K562 (cell line): Measurements from ENCODE around the gene BTD. TPM values are rescaled to one million over a fixed set of nuclear protein-coding genes. Genes with fewer than 3 reads are reported as not detected.

Experiments
- HSF4 ChIP-seq: fragments of 250-450 bp; sonication (Bioruptor Pico); IDR thresholded peaks from 2 replicates; pipeline ENCODE4 v2.1.2; 2022; ENCODE audit warnings: mild to moderate bottlenecking, moderate library complexity, borderline replicate concordance
- NR2C2 ChIP-seq, 2 experiments: fragments of 200-800 bp in 1 of 2; sonication (Bioruptor generic) in 1 of 2; sonication (generic) in 1 of 2; formaldehyde crosslinking in 1 of 2; IDR thresholded peaks; 2 replicates each; pipeline versions ENCODE4 v1.6.1 to v1.8.0; 2016 to 2022; ENCODE audit warnings: mild to moderate bottlenecking in 1 of 2, missing compliant biosample characterization in 1 of 2, missing genetic modification characterization in 1 of 2, missing genetic modification reagents in 1 of 2
- PBX2 ChIP-seq, 2 experiments: IDR thresholded peaks in 1 of 2; conservative IDR thresholded peaks in 1 of 2; 2 replicates each; pipeline ENCODE4 v1.6.1; 2016; ENCODE audit warnings: low read depth in 2 of 2, mild to moderate bottlenecking in 1 of 2, missing compliant biosample characterization in 1 of 2, missing genetic modification characterization in 1 of 2, moderate library complexity in 1 of 2
- STAG1 ChIP-seq: sonication (generic); formaldehyde crosslinking; IDR thresholded peaks from 2 replicates; pipeline ENCODE4 v1.5.0; 2020; ENCODE audit warnings: missing genetic modification reagents, borderline replicate concordance
- ZC3H4 ChIP-seq: sonication (generic); formaldehyde crosslinking; IDR thresholded peaks from 2 replicates; pipeline ENCODE4 v1.9.0; 2021; ENCODE audit warnings: missing genetic modification reagents, borderline replicate concordance
- ZNF318 ChIP-seq, 2 experiments: fragments of 450-650 bp; IDR thresholded peaks; 2 replicates each; pipeline ENCODE4 v1.6.1; 2016; ENCODE audit warnings: mild to moderate bottlenecking in 2 of 2, borderline replicate concordance in 1 of 2, low read depth in 1 of 2, moderate library complexity in 1 of 2
- polyA plus RNA-seq, 8 experiments: library from polyadenylated mRNA; depleted of rRNA in 4 of 8; stranded (reverse) in 5 of 8; unstranded in 3 of 8; fragments of >200 nt; fragmentation: Nextera tagmentation in 2 of 8; fragmentation: Illumina TruSeq in 1 of 8; extraction: Ambion mirVana in 2 of 8; extraction: Trizol in 1 of 8; gene quantifications; 2 replicates each; pipeline versions ENCODE4 v1.2.1 to v1.2.3, GENCODE V29; 2011 to 2014; ENCODE audit warnings: inconsistent platforms in 1 of 8, missing spikeins in 1 of 8
- total RNA-seq, 7 experiments: library from RNA; depleted of rRNA in 6 of 7; stranded (reverse); fragments of >200 nt in 6 of 7; fragmentation: Illumina TruSeq in 2 of 7; extraction: Trizol in 2 of 7; gene quantifications; 2 replicates each; pipeline versions ENCODE4 v1.2.1 to v1.2.3, GENCODE V29; 2011 to 2021; ENCODE audit warnings: low replicate concordance in 1 of 7

The BTD gene
- total and polyA plus RNA-seq, 9 of the 15 experiments (the other 6 are each of a cell fraction or from before 2014, with no cell fraction given), result 6.6 to 26.2 (median 10.6) TPM

- TF ChIP-seq NR2C2 (CRISPR knock-in tag; IDR thresholded peaks at IDR 0.05), result no peak
- no peak for TF ChIP-seq NR2C2 (tag; IDR thresholded peaks at IDR 0.05)
- no peak for TF ChIP-seq HSF4 (CRISPR knock-in tag)
- TF ChIP-seq STAG1, result no peak
- no peak for TF ChIP-seq ZC3H4 (CRISPR knock-in tag)
- no peak for TF ChIP-seq ZNF318 (IDR thresholded peaks at IDR 0.05; ENCODE audit: borderline replicate concordance in 1 of 2, low read depth in 1 of 2)
- TF ChIP-seq PBX2 (CRISPR knock-in tag; IDR thresholded peaks at IDR 0.05; ENCODE audit: low read depth), result 0 out of 2 replicates have a peak, but pooled peaks have one; percentile 6
- no peak for TF ChIP-seq PBX2 (tag; conservative IDR thresholded peaks at IDR 0.05; ENCODE audit: low read depth)
These were observed 48.3 kb downstream of the BTD start (continued) for GRCh38 chr3:15649858-15650257.
